Activated T-cell treated with anti-CD3 and anti-CD28 coated beads, Interleukin-2, amount 50 U/mL, for 24 hours (primary cell): ENCODE results near the gene KRTAP10-4.
"Not testable (repeated sequence)": the region's sequence is repeated elsewhere in the genome, so short reads cannot be mapped to it uniquely, and the experiment has no call there.

Experiments used
- DNase-seq: peaks from one replicate; pipeline ENCODE4 v3.0.0-alpha.2; 2020
- H3K27ac Mint-ChIP-seq: 2 replicates; pipeline ENCODE4 v1.8.0; 2020; ENCODE audit warnings: mild to moderate bottlenecking, mixed read lengths
- H3K27me3 Mint-ChIP-seq: 2 replicates; pipeline ENCODE4 v1.8.0; 2020; ENCODE audit warnings: mixed read lengths
- H3K36me3 Mint-ChIP-seq: 2 replicates; pipeline ENCODE4 v1.8.0; 2020; ENCODE audit warnings: low read depth, mixed read lengths
- H3K4me1 Mint-ChIP-seq: 2 replicates; pipeline ENCODE4 v1.8.0; 2020; ENCODE audit warnings: low read depth, mixed read lengths
- H3K4me3 Mint-ChIP-seq: 2 replicates; pipeline ENCODE4 v1.8.0; 2020; ENCODE audit warnings: mild to moderate bottlenecking, moderate library complexity, mixed read lengths
- H3K9me3 Mint-ChIP-seq: 2 replicates; pipeline ENCODE4 v1.8.0; 2020; ENCODE audit warnings: mixed read lengths

The KRTAP10-4 gene

GRCh38 chr21:44590897-44591800 lies 17.6 kb downstream of the KRTAP10-4 start:
- DNase-seq, H3K4me1 Mint-ChIP-seq, H3K27ac Mint-ChIP-seq, H3K4me3 Mint-ChIP-seq, H3K36me3 Mint-ChIP-seq, H3K9me3 Mint-ChIP-seq: not testable (repeated sequence)
- peaks cover 10% of the 10 kb centered on the region for H3K27me3 Mint-ChIP-seq

DNA sequence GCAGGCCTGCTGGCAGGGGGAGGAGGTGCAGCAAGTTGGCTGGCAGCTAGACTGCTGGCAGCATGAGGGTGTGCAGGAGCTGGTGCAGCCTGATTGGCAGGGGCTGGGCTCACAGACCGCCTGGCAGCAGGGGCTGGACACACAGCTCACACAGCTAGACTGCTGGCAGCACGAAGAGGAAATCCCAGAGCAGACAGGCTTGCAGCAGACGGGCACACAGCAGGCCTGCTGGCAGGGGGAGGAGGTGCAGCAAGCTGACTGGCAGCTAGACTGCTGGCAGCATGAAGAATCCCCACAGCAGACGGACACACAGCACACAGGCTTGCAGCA lies 18.2 kb downstream of the KRTAP10-4 start:
- not testable (repeated sequence) for H3K27me3 Mint-ChIP-seq, H3K9me3 Mint-ChIP-seq, H3K4me1 Mint-ChIP-seq, H3K27ac Mint-ChIP-seq, H3K4me3 Mint-ChIP-seq, H3K36me3 Mint-ChIP-seq
- peak; percentile 23 for DNase-seq

GRCh38 chr21:44592446-44593311 lies 19.1 kb downstream of the KRTAP10-4 start, which contains the start of gene KRTAP10-6:
TSS of gene KRTAP10-6 (minus strand) at chr21:44592505. CDS start at chr21:44592484, 21 bp downstream.
- Mint-ChIP-seq H3K4me1 (no peaks in the 10 kb centered on the region), H3K27ac (no peak within 1 kb of the TSS), H3K27me3 (peaks cover 4% of the 10 kb centered on the region), H3K36me3 (no peaks in the 10 kb centered on the region), H3K9me3 (no peaks in the 10 kb centered on the region), H3K4me3 (no peak within 1 kb of the TSS)
- DNase-seq = peak; percentile 14

DNA sequence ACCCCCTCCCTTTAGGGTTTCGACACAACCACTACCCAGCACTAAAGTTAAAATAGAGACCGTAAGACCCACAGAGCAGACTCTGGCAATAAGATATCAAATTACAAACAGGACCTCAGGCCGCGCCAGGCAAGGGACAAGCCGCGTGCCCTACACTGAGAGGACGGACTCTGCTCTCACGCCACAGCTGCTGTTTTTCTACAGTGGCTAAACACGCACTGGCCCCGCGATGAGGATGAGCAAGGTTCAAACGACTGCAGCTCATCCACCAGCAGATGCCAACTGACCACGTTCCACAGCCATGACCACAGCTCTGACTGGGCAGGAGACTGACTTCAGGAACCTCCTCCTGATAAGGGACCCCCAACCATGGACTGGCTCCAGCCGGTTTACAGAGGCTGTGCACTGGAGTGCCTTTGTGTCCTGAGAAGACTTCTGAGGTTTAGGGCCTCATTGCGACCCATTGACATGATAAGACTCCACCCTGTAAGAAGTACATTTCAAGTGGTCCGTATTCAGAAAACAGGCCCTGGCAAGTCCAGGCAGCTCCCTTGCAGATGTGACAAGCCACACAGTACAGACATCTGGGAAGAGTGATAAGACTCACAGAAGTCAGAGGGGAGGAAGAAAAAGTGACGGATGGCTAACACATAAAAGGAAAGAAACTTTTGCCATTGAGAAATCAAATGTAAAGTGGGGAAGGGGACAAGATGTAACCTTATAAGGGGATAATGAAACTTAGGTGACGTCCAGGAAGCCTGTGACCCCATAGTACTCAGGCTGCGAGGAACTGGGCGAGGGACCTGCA lies 20.3 kb downstream of the KRTAP10-4 start:
- Mint-ChIP-seq H3K36me3 (no peaks in the 10 kb centered on the region), H3K4me1 (no peaks in the 10 kb centered on the region), H3K27ac (no peak overlapping the region), H3K27me3 (peaks cover 4% of the 10 kb centered on the region), H3K4me3 (no peak overlapping the region), H3K9me3 (no peaks in the 10 kb centered on the region)
- DNase-seq = no peak

DNA sequence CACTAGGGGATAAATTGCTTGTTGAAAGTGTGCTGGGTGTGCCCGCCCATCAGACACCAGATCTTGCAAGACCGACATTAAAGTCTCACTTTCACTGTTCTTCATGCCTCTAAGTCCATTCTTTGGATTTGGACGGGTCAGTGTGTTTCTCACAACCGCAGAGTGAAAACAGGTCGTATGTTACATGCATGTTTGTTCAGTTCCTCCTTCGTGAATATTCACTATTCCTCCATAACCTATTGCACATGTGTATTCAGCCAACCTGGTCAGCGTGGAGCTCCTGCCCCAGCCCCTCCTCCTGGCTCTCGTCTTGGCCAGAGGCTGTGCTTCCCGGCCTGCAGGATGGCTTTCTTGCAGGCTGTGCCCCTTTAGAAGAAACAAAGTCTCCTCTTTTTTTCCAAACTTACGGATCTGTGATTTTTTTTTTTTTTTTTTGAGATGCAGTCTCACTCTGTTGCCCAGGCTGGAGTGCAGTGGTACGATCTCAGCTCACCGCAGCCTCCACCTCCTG lies 20.9 kb downstream of the KRTAP10-4 start:
- Mint-ChIP-seq H3K27me3 (peaks cover under 1% of the 10 kb centered on the region), H3K4me1 (no peaks in the 10 kb centered on the region), H3K4me3 (no peak overlapping the region), H3K36me3 (no peaks in the 10 kb centered on the region), H3K9me3 (no peaks in the 10 kb centered on the region), H3K27ac (no peak overlapping the region)
- DNase-seq = no peak

DNA sequence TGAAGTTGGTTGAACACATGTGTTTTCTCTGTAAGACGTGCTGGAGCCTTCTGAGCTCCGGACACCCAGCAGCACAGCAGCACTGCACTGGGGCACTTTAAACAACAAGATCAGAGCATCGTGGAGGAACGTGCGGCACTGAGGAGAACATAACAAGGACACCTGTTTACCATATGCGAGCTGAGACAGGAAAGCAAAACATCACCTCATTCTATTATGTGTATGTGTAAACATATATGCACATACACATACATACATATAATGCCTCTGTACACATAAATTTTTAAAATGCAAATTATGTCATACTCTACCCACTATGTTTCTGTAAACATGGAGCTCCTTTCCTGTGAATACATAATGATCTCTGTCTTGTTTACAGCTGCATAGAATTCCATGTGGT lies 22.0 kb downstream of the KRTAP10-4 start:
- no peak overlapping the region for H3K4me3 Mint-ChIP-seq
- no peak overlapping the region for H3K27ac Mint-ChIP-seq
- no peaks in the 10 kb centered on the region for H3K27me3 Mint-ChIP-seq
- no peaks in the 10 kb centered on the region for H3K9me3 Mint-ChIP-seq
- no peak for DNase-seq
- no peaks in the 10 kb centered on the region for H3K36me3 Mint-ChIP-seq
- H3K4me1 Mint-ChIP-seq = no peaks in the 10 kb centered on the region

- Mint-ChIP-seq H3K4me1 (no peaks in the 10 kb centered on the region), H3K9me3 (no peaks in the 10 kb centered on the region), H3K36me3 (no peaks in the 10 kb centered on the region), H3K27me3 (no peaks in the 10 kb centered on the region), H3K27ac (no peak overlapping the region), H3K4me3 (no peak overlapping the region)
- peak; percentile 21 for DNase-seq
These were observed 22.7 kb downstream of the KRTAP10-4 start for GRCh38 chr21:44596068-44596725.

- Mint-ChIP-seq H3K4me3 (no peak overlapping the region), H3K9me3 (no peaks in the 10 kb centered on the region), H3K27me3 (peaks cover 5% of the 10 kb centered on the region), H3K4me1 (no peaks in the 10 kb centered on the region), H3K27ac (no peak overlapping the region), H3K36me3 (no peaks in the 10 kb centered on the region)
- DNase-seq = no peak
These were observed 24.5 kb downstream of the KRTAP10-4 start for GRCh38 chr21:44598061-44598460.

DNA sequence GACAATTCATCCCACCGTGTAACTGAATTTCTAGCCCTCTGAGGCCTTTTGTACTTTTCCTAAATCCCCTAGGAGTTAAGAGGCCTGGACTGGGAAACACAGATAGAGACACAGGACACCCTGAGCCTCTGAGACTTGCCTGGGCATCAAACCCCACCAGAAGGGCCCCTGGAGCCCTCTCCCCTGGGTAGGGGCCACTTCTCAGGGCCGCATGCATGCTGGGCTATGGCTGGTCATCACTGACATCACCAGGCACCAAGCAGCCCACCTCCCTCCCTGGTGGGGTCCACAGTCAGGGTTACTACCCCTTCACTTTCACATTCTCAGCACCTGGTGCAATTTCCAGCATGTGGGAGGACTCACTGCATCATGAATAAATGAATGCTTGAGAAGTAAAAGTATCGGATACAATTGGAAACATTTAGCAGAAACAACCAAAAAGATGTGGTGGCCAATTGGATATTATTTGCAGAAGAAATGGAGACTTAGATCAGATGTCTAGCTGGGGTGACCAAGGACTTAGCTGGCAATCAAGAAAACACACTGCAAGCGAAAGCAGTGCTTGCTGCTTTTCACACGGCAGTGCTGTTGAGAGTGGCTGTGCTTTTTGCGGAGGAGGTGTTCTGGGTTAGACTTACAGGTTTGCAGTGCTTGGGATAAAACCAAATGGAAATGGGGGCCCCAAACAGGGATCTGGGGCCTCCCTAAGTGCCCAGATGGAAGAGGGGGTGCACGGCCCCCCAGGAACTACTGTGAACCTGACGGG lies 25.9 kb downstream of the KRTAP10-4 start:
- Mint-ChIP-seq H3K27ac (no peak overlapping the region), H3K4me3 (no peak overlapping the region), H3K9me3 (no peaks in the 10 kb centered on the region), H3K27me3 (peaks cover 5% of the 10 kb centered on the region), H3K4me1 (no peaks in the 10 kb centered on the region), H3K36me3 (no peaks in the 10 kb centered on the region)
- DNase-seq = no peak

DNA sequence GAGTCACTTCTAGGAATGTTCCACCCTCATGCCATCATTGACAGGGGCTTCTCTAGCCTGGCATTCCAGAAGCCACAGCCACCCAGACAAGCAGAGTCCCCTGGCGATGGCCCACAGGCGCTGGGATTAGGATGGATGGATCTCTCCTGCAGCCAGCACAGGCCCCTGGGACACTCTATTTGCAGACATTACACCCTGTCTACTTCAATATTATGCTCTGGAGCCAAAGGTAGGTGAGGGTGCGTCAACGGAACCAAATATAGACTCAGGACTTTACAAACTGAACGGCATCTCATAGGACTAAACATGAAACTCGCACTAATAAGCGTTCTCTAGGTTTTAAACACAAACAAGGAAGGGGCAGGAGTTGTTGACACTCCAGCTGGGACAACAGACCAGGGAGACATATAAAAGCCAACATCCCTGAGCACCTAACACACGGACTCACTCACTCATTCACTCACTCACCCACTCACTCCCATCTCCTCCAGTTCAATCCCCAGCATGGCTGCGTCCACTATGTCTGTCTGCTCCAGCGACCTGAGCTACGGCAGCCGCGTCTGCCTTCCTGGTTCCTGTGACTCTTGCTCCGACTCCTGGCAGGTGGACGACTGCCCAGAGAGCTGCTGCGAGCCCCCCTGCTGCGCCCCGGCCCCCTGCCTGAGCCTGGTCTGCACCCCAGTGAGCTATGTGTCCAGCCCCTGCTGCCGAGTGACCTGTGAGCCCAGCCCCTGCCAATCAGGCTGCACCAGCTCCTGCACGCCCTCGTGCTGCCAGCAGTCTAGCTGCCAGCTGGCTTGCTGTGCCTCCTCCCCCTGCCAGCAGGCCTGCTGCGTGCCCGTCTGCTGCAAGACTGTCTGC lies 26.8 kb downstream of the KRTAP10-4 start, which contains the start of gene KRTAP10-7:
Gene KRTAP10-7, plus strand, starts transcription at position 480 of the 861 bp plus-strand sequence. Its CDS starts 25 bp downstream, at position 505.
- not testable (repeated sequence) for H3K36me3 Mint-ChIP-seq, DNase-seq, H3K27ac Mint-ChIP-seq, H3K27me3 Mint-ChIP-seq, H3K4me3 Mint-ChIP-seq, H3K4me1 Mint-ChIP-seq, H3K9me3 Mint-ChIP-seq

- not testable (repeated sequence) for H3K27ac Mint-ChIP-seq, H3K9me3 Mint-ChIP-seq, H3K36me3 Mint-ChIP-seq, H3K4me1 Mint-ChIP-seq, H3K4me3 Mint-ChIP-seq, H3K27me3 Mint-ChIP-seq, DNase-seq
These were observed 27.6 kb downstream of the KRTAP10-4 start for GRCh38 chr21:44601091-44601490.

GRCh38 chr21:44601596-44602462 lies 28.3 kb downstream of the KRTAP10-4 start:
- Mint-ChIP-seq H3K27ac (no peak overlapping the region), H3K4me1 (no peaks in the 10 kb centered on the region), H3K9me3 (peaks cover 6% of the 10 kb centered on the region), H3K4me3 (no peak overlapping the region), H3K36me3 (no peaks in the 10 kb centered on the region), H3K27me3 (peaks cover 5% of the 10 kb centered on the region)
- DNase-seq = no peak
